ENCODE results near the gene FAM53B.
"Not testable (repeated sequence)": the region's sequence is repeated elsewhere in the genome, so short reads cannot be mapped to it uniquely, and the experiment has no call there.

Gene FAM53B, protein sequence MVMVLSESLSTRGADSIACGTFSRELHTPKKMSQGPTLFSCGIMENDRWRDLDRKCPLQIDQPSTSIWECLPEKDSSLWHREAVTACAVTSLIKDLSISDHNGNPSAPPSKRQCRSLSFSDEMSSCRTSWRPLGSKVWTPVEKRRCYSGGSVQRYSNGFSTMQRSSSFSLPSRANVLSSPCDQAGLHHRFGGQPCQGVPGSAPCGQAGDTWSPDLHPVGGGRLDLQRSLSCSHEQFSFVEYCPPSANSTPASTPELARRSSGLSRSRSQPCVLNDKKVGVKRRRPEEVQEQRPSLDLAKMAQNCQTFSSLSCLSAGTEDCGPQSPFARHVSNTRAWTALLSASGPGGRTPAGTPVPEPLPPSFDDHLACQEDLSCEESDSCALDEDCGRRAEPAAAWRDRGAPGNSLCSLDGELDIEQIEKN

DNA sequence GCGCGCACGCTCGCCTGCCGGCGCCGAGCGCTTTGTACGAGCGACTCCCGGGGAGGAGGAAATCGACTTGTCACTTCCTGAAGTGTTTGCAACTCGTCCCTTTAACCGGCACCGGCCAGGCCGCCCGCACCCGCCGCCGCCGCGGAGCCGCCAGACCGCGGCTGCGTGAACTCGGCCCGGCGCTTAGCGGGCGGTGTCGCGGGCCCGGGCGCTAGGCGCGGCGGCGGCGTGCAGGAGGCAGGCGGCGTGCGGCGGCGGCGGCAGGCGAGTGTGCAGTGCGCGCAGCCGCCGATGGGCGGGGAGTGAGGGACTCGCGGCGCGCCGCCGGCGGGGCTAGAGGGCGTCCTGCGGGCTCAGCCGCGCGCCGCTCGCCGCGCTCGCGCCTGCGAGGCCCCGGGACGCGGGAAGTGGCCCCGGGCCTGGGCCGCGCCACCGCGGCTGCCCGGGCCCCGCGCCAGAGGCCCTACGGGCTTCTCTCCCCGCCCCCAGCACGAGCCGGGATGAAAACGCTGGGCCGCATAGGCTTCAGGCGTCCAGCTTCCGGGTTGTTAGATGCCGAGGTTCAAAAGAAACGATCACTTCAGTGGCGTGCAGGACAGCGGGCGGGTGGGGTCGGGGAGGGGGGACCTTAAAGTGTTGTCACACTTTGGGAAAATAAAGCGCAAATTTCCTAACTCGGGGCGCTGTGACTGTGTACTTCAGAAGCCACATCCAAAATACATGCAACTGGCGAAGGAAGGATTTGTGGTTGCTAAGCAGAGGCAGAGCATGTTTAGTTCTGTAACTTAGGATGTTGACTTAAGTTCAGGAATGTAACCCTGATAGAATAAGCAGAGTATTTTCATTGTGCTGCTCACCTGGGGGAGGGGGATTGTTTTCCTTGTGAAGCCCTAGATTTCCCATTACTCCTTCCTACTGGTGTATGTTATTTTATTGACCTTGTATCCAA lies at the start of gene FAM53B:
TSS of gene FAM53B (minus strand) at position 277 of the 949 bp plus-strand sequence. CDS start 37,665 bp downstream, outside the sequence.
- DNase-seq, result peak; percentile 74

DNA sequence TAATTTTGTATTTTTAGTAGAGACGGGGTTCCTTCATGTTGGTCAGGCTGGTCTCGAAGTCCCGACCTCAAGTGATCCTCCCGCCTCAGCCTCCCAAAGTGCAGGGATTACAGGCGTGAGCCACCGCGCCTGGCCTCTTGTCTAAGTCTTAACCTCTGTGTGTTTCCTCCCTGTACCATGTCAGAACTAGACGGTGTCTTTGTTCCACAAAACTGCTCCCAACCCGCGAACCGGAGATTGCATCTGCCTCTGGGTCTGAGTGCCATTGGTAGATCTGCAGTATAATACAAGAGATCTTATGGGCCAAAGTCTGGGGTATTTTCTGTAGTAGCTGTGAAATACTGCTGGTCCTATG lies 48.8 kb upstream of the FAM53B start:
- DNase-seq, result no peak

DNA sequence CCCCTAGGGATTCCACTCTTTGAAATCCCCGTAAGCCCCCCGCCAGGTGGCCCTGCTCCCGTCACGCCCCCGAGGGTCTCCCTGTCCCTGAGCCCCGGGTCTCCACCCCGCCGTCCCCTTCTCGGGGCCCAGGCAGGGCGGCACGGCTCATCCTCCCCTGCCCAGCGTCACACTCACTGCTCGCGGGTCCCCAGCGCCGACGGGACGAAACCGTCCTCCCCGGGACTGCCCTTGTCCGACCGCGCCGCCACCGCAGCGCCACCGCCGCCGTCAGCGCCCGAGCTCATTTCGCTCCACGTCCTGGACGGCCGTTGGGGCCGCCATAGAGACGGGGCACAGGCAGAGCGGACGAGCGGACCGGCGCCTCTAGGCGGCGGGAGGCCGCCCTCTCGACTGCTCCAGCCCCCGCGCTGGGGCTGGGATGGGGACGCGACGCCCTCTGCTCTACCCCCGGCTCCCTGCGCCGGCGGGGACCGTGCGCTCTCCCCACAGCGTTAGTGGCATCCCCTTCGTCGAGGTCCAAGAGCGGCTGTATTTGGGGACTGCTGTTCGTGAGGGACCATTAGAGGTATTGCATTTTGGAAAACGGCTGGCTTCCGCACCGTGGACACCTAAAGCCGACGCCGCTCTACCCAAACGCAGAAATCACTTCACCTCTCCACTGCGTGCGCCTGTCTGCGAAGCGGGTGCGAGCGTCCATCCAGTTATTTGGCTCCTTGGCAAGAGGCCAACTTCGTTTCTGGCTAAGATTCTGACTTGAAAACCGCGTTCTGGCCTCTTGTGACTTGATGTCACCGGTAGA lies 47.6 kb upstream of the FAM53B start, which contains the start of gene EEF1AKMT2:
TSS of gene EEF1AKMT2 (minus strand) at position 341 of the 802 bp plus-strand sequence. CDS start at position 287, 54 bp downstream.
- peak; percentile 72 for DNase-seq

DNA sequence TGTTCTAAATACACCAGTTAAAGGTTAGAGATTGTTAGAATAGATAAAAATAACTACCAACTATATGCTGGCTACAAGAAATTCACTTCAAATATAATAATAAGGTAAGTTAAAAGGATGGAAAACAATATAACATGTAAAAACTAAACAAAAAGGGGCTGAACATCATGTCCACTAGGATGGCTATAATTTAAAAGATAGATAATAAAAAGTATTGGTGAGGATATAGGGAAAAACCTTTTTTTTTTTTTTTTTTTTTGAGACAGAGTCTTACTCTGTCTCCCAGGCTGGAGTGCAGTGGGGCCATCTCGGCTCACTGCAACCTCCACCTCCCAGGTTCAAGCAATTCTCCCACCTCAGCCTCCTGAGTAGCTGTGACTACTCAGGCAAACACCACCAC lies 38.7 kb upstream of the FAM53B start:
- not testable (repeated sequence) for DNase-seq

DNA sequence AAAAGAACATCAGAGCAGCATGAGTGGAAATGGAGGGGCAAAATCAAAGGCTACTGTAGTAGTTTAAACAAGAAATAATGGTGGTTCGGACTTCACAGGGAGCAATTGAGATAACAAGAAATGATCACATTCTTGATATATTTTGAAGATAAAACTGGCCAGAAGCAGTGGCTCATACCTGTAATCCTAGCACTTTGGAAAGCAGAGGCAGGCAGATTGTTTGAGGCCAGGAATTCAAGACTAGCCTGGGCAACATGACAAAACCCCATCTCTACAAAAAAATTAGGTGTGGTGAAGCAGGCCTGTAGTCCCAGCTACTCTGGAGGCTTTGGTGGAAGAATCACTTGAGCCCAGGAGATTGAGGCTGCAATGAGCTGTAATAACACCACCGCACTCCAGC lies 24.6 kb upstream of the FAM53B start:
- no peak for DNase-seq

DNA sequence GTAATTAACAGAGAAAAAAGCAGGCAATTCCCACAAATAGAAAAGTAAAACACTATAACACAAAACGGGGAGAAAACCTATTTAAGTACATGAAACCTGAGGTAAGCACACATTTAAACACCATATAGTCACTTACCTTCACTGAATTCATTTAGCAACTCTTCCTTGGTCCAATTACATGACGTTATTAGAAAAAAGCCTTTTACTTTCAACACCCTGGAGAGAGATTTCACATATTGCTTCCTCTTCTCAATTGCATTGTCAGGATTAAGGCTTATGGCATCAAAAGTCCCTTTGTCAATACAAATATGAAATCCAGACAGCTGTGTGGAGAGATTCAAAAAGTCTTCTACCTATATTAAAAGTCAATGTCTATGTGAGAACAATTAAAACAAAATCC lies 21.1 kb upstream of the FAM53B start:
- DNase-seq, result no peak

DNA sequence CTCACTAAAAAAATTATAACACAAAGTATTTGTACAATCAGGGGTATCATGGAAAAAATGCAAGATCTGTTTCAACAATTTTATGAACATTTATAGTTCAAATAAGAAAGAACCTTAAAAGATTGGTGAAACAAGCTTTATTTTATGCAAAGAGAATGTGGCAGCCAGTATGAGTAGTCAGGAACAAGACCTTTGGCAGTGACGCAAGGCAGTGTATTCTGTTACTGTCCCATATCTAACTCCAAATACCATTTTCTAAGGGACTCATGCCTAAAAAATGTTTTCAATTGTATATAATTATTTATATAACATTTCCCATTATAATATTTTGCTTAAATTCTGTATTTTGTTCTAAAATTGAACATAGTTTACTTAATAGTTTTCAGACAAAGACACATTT lies 19.1 kb upstream of the FAM53B start:
- DNase-seq, result no peak

DNA sequence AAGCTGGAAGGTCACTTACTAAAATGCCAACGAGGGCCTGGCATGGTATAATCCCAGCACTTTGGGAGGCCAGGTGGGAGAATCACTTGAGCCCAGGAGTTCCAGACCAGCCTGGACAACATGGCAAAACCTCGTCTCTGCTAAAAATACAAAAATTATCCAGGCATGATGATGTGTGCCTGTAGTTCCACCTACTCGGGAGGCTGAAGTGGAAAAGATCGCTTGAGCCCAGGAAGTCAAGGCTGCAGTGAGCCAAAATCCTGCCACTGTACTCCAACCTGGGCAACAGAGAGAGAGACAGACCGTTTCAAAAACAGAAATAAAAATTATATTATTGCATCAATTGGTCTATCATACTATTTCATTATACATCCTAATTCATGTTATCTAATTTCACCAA lies 18.1 kb upstream of the FAM53B start:
- DNase-seq, result no peak

DNA sequence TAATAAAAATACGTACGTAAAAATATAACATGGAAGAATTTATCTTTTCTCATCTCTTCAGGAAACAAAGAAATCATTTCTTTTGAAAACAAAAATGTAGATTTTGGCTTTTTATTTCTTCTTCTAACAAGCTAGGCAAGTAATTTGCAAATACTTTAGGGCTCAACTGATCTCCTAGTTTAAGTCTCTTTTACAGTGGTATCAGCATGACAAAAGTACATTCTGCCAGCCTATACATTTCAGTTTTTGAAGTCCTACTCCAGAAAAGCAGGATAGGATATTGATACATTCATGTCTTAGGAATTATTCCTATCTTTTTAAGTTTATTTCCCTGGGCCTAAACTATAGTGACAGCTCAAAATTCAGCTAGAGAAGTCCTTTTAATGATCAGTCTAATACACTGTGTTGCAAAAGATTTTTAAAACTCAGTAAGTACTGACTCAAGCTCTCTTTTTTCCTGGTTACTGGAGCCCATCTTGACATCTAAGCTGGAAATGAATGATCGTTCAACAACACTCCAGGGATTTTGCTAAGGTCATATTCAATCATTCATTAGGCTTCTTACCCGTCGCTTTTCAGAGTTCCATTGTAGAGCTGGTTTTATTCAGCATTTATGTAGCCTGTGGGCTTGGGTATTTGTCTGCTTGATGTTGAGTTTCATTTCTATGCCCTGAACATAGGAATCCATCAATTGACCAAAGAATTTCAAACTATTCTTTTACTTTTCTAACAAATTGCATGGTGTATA lies 12.2 kb upstream of the FAM53B start:
- DNase-seq, result no peak

DNA sequence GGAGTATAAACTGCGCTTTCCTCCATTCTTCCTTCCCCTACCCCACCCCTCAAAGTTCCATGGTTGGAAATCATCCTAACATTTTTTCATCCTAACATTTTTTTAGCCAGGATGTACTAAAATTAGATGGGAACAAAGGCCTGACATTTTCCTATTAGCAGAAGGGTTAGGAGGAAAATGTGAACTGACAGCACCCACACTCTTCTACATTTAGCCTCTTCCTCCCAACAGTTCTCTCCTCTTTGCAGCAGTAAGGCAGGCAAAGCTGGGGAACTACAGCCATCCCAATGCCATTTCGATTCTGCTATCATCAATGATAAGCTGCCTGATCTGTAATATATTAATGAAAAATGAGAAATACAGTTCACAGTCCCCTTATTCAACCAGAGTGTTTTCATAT lies 11.4 kb upstream of the FAM53B start:
- no peak for DNase-seq

DNA sequence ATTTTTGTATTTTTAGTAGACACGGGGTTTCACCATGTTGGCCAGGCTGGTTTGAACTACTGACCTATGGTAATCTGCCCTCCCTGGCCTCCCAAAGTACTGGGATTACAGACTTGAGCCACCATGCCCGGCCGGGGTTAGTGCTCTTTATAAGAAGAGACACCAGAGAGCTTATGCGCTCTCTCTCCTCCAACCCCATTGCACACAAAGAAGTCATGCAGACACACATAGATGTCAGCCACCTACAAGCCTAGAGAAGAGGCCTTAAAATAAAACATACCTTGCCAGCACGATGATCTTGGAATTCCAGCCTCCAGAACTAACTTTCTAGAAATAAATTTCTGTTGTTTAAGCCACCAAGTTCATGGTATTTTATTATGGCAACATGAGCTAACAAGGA lies 10.0 kb upstream of the FAM53B start:
- no peak for DNase-seq

DNA sequence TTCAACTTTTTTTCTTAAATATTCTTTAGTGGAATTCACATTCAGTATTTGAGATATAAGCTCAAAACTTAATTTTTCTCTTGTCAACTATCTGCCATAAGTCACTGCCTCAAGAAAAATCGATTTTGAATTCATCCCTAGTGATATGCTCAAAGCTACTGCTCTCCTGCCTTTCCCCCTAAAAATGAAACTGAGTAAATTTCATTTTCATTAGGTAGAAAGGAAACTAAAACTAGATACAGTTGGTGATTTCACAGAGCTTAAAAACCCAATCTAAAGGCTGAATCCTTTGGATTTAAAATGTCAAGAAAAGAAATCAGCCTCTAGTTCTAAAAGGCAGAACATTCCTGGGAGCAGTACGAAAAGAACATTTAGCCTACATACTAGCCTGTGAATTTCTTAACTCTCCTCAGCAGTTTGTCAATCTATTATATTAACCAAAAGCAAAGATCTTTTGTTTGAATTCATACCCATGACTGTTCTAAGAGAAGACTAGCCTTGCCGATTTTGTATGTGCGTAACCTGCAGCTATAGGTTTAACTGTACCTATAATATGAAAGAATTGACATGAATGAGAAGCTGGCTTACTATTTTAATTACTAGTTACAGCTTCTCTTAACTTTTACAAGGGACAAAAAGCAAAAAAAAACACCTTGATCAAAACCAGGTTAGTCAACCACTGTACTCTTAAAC lies 4.9 kb upstream of the FAM53B start:
- DNase-seq, result no peak

DNA sequence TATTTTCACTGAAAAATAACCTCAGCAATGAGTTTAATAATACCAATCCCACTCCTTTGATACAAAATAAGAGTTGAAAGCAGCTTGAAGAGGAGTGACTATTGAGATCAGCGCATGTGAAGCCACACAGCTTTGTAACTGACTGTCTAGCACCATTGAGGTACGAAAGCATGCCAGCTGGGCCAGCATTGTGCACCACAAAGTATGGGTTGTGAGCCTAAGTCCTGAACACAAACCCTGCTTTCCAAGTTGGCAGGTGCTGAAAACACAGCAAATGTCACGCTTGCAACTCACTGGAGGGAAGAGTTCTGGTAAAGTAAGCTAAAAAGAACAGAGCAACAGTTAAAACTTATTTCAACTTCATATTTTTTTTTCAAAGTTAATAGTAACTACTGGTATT lies 4.0 kb upstream of the FAM53B start:
- no peak for DNase-seq

DNA sequence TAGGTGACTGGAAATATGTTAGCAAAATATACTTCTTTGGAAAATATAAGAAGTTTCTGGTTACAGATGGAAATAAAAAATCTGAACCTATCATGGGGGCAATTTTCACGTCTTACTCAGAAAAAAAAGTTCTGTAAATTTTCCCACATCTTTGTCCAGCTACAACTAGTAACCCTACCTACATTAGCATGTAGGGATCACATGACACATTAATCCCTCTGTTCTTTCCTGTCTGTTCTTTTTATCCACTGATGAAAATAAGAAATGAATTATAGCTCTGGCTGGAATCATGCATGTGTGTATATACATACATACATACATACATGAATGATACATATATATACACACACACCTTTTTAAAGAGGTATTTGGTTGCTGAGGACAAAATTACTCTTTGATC lies 3.6 kb upstream of the FAM53B start:
- DNase-seq, result no peak

DNA sequence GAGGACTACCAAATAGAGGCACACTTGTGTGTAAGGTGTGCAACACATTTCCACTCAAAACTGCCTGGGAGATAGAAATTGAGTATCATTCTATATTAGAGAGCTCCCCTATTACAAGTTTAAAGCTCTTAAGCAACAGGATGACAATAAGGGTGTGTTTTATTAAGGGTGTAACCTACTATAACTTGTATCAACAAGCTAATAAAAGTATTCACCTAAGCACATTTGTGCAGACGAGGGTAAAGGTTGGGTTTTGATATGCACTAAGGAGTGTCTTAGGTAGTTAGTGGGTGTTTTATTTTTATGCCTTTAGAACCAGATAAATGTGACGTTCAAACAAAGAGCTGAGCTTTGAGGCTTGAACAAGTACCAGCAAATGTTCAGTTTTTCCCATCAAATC lies 2.8 kb upstream of the FAM53B start:
- DNase-seq, result no peak

DNA sequence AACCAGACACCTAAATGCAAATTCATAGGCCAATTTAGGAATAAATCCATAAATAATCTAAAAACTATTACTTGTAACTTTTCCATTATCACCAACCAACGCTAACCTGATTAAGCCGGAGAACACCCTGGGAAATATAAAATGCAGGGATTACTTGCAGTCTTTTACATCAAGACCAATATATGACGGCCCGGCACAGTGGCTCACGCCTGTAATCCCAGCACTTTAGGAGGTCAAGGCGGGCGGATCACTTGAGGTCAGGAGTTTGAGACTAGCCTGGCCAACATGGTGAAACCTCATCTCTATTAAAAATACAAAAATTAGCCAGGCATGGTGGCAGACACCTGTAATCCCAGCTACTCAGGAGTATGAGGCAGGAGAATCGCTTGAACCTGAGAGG lies 2.3 kb upstream of the FAM53B start:
- DNase-seq, result not testable (repeated sequence)

DNA sequence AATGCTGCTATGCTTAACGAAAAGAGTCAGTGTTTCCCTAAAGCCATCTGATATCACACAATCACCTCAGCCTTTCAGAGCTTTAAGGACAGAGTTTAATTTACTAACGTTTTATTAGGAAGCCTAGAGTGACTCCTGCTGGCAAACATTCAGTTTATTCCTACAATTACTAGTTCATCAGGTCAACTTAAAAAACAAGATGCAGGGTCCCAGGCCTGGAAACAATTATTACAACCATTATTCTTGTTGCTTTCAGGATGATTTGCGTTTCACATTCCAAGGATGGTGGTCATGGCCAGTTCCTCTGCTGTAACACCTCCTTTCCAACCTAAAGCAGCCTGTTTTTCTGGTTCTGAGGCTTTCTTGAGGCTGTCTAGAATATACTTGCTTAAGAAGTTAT lies 1.5 kb upstream of the FAM53B start:
- no peak for DNase-seq

DNA sequence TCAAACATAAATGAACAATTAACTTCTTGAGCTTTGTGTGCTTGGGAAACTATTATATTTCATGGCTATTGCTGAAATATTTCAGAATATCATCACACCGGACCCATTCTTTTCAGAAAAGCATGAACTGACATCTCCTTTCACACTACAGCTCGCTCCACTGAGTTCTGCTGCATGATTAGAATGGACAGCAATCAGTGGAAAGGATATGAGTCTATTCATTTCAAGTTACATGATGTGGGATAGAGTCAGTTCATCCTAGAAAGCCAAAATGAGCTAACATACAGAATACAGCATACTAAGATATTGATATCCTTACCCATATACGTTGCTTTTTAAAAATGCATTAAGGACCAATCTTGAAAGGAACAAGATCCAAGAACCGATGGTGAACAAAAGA lies 1.1 kb upstream of the FAM53B start:
- DNase-seq, result no peak

DNA sequence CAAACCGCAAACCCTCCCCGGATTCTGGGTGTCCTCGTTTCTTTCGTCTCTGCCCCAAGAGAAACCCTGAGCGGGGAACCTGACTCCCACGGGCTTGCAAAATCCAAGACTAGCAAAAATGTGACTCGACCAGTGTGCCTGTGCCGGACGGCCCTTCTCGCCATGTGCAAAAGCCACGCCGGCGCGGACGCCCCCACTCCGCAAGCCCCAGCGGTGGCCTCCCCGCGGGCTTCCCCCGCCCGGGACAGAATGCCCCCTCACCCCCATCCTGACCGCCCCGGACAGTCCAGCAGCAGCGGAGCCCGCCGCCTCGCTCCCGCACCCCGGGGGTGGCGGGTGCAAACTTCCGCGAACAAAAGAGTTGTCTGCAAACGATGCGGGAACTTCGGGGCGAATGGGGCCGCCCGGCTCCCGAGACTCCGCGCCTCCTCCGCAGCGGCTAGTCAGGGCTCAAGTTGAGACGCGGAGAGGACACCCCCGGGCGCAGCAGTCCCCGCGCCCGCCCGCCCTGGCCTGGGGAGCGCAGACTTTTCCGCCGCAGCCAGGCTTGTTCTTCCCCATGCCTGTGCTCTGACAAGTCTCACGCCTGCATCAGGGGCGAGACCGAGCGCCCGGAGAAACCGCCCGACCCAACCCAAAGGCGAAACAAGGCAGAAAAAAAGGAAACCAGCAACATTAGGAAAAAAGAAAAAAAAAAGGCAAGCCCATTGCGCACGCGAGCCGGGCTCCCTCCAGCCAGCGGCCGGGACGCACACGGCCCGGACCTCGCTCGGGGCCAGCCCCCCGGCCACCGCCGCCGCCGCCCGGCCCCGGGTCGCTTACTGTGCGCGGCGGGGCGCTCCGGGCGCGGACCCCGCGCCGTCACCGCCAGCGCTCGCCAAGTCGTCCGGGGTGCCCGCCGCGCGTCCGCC lies 732 bp downstream of the FAM53B start:
- DNase-seq, result no peak

DNA sequence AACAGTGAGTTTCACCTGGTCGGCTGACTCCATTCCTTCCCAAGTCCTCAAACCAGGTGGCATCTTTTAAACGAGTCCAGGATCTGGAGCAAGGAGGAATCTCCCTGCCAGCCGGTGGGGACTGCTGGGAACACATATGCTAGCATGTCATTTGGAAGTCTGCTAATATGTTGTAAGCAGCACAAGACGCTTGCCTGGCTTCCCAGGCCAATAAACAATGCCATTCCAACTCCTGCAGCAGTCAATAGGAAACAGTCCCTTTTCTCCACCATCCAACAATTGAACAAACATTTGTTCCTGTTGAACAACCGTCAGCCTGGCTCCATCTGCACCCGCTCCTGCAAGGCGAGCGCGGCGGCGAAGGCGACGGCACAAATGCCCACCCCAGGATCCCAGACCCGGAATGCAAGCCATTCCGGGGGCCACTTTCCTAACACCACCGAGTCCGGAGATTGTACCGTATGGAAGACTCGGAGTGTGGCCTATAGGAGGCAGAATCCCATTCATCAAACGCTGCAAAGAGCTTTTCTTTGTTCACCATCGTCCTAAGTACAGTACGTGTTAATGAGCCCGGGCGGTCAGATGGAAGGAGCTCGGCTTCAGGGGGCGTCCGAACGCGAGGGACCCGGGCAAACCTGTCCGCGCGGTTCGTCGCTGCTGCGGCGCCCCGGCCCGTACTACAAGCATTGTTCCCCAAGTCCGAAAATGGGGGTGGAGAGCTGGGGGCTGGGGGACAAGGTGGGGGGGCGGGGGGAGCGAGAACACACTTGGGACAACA lies 1.6 kb downstream of the FAM53B start:
- no peak for DNase-seq

All from activated CD4-positive, alpha-beta T cell treated with anti-CD3 and anti-CD28 coated beads for 1 hour (primary cell).